H9 (cell line): ENCODE data around the gene PROX1. TPM values are rescaled to one million over a fixed set of nuclear protein-coding genes. Genes with fewer than 3 reads are reported as not detected.

ENCODE experiments used
- DNase-seq: peaks from one replicate; pipeline ENCODE4 v3.0.0-alpha.2; 2017
- H2AFZ ChIP-seq: one replicate; pipeline ENCODE4 v1.6.1; 2013; ENCODE audit warnings: mild to moderate bottlenecking, low read length, control low read depth, moderate library complexity
- H2AK5ac ChIP-seq: 2 replicates; pipeline ENCODE4 v1.6.1; 2013; ENCODE audit warnings: low read length, control low read depth, mixed read lengths; ENCODE audit not compliant: insufficient read length
- H2BK120ac ChIP-seq: one replicate; pipeline ENCODE4 v1.6.1; 2013; ENCODE audit warnings: low read depth, mild to moderate bottlenecking, low read length, control low read depth, inconsistent platforms; ENCODE audit not compliant: poor library complexity, severe bottlenecking
- H2BK12ac ChIP-seq: 2 replicates; pipeline ENCODE4 v1.6.1; 2013; ENCODE audit warnings: low read length, control low read depth, mixed read lengths, low read depth; ENCODE audit not compliant: insufficient read length
- H2BK15ac ChIP-seq: 2 replicates; pipeline ENCODE4 v1.6.1; 2013; ENCODE audit warnings: low read depth, low read length, control low read depth
- H2BK20ac ChIP-seq: one replicate; pipeline ENCODE4 v1.6.1; 2013; ENCODE audit warnings: low read depth, mild to moderate bottlenecking, low read length, control low read depth, inconsistent platforms; ENCODE audit not compliant: poor library complexity, severe bottlenecking
- H2BK5ac ChIP-seq: 2 replicates; pipeline ENCODE4 v1.6.1; 2013; ENCODE audit warnings: low read length, control low read depth, mixed read lengths; ENCODE audit not compliant: insufficient read length
- H3K14ac ChIP-seq: 2 replicates; pipeline ENCODE4 v1.6.1; 2013; ENCODE audit warnings: low read length, control low read depth; ENCODE audit not compliant: insufficient read depth
- H3K18ac ChIP-seq: 2 replicates; pipeline ENCODE4 v1.6.1; 2013; ENCODE audit warnings: low read depth, mild to moderate bottlenecking, mixed read lengths, low read length, control low read depth; ENCODE audit not compliant: insufficient read length
- H3K23ac ChIP-seq: 2 replicates; pipeline ENCODE4 v1.6.1; 2013; ENCODE audit warnings: low read length, control low read depth, mixed read lengths, low read depth; ENCODE audit not compliant: insufficient read length
- H3K23me2 ChIP-seq: 2 replicates; pipeline ENCODE4 v1.6.1; 2013; ENCODE audit warnings: low read depth, mild to moderate bottlenecking, mixed read lengths, low read length, control low read depth; ENCODE audit not compliant: insufficient read length, poor library complexity, severe bottlenecking
- H3K27ac ChIP-seq: 2 replicates; pipeline ENCODE4 v1.5.1; 2013; ENCODE audit warnings: low read length, control low read depth, mixed read lengths, low read depth; ENCODE audit not compliant: insufficient read length
- H3K27me3 ChIP-seq: 2 replicates; pipeline ENCODE4 v1.6.1; 2013; ENCODE audit warnings: low read length, control low read depth, inconsistent platforms; ENCODE audit not compliant: insufficient read depth
- H3K4ac ChIP-seq: 2 replicates; pipeline ENCODE4 v1.6.1; 2013; ENCODE audit warnings: low read depth, mild to moderate bottlenecking, control low read depth, inconsistent platforms, low read length, moderate library complexity
- H3K4me1 ChIP-seq: 2 replicates; pipeline ENCODE4 v1.6.1; 2013; ENCODE audit warnings: low read length, control low read depth, inconsistent platforms; ENCODE audit not compliant: insufficient read depth
- H3K4me2 ChIP-seq: 2 replicates; pipeline ENCODE4 v1.6.1; 2013; ENCODE audit warnings: low read length, control low read depth, mixed read lengths; ENCODE audit not compliant: insufficient read length, insufficient read depth
- H3K56ac ChIP-seq: 2 replicates; pipeline ENCODE4 v1.6.1; 2013; ENCODE audit warnings: low read depth, mild to moderate bottlenecking, mixed read lengths, low read length, control low read depth; ENCODE audit not compliant: insufficient read length
- H3K79me1 ChIP-seq: 2 replicates; pipeline ENCODE4 v1.6.1; 2013; ENCODE audit warnings: low read depth, mild to moderate bottlenecking, moderate library complexity, low read length, control low read depth, inconsistent platforms; ENCODE audit not compliant: insufficient read depth, poor library complexity, severe bottlenecking
- H3K79me2 ChIP-seq: 2 replicates; pipeline ENCODE4 v1.6.1; 2013; ENCODE audit warnings: low read length, control low read depth, inconsistent platforms; ENCODE audit not compliant: insufficient read depth
- H3K9ac ChIP-seq: 2 replicates; pipeline ENCODE4 v1.6.1; 2013; ENCODE audit warnings: low read length, control low read depth, mixed read lengths; ENCODE audit not compliant: insufficient read length; ENCODE audit errors: extremely low read depth
- H3K9me3 ChIP-seq: one replicate; pipeline ENCODE4 v1.6.1; 2013; ENCODE audit warnings: low read depth, low read length, inconsistent platforms; ENCODE audit not compliant: control insufficient read depth
- H3T11ph ChIP-seq: one replicate; pipeline ENCODE4 v1.6.1; 2013; ENCODE audit warnings: mild to moderate bottlenecking, low read length, control low read depth, inconsistent platforms
- H4K20me1 ChIP-seq: one replicate; pipeline ENCODE4 v1.6.1; 2013; ENCODE audit not compliant: control insufficient read depth, insufficient read length, insufficient read depth
- H4K5ac ChIP-seq: 2 replicates; pipeline ENCODE4 v1.6.1; 2013; ENCODE audit warnings: low read depth, mild to moderate bottlenecking, mixed read lengths, low read length, control low read depth; ENCODE audit not compliant: insufficient read length
- H4K8ac ChIP-seq: replicated peaks from 2 replicates; pipeline ENCODE4 v1.6.1; 2013; ENCODE audit warnings: low read length, control low read depth, mixed read lengths, low read depth; ENCODE audit not compliant: insufficient read length
- H4K91ac ChIP-seq: 2 replicates; pipeline ENCODE4 v1.6.1; 2013; ENCODE audit warnings: low read depth, mild to moderate bottlenecking, moderate library complexity, mixed read lengths, low read length, control low read depth; ENCODE audit not compliant: insufficient read length
- H3K27ac Mint-ChIP-seq, 3 experiments: 2 replicates in 2 of 3; 3 replicates in 1 of 3; pipeline ENCODE4 v1.8.0; 2020 to 2021; ENCODE audit warnings: mixed read lengths in 3 of 3, mild to moderate bottlenecking in 1 of 3, moderate library complexity in 1 of 3
- H3K27me3 Mint-ChIP-seq: 2 replicates; pipeline ENCODE4 v1.8.0; 2021; ENCODE audit warnings: low read depth, mild to moderate bottlenecking, moderate library complexity, mixed read lengths
- H3K36me3 Mint-ChIP-seq, 3 experiments: 2 replicates in 2 of 3; 3 replicates in 1 of 3; pipeline ENCODE4 v1.8.0; 2020 to 2021; ENCODE audit warnings: low read depth in 3 of 3, mixed read lengths in 3 of 3; ENCODE audit not compliant: insufficient read depth in 1 of 3
- H3K4me1 Mint-ChIP-seq, 2 experiments: 2 replicates each; pipeline ENCODE4 v1.8.0; 2020; ENCODE audit warnings: mixed read lengths in 2 of 2
- H3K4me3 Mint-ChIP-seq, 2 experiments: 2 replicates in 1 of 2; 3 replicates in 1 of 2; pipeline ENCODE4 v1.8.0; 2020 to 2021; ENCODE audit warnings: mild to moderate bottlenecking in 2 of 2, mixed read lengths in 2 of 2, moderate library complexity in 1 of 2
- H3K9me3 Mint-ChIP-seq, 2 experiments: 2 replicates in 1 of 2; 3 replicates in 1 of 2; pipeline ENCODE4 v1.8.0; 2020; ENCODE audit warnings: mild to moderate bottlenecking in 2 of 2, mixed read lengths in 2 of 2, moderate library complexity in 1 of 2
- WGBS: extraction: QIAGEN DNeasy Blood & Tissue Kit; methylation state at CpG from one replicate; pipeline ENCODE4 v1.1.7; 2013; ENCODE audit warnings: missing lambda C conversion rate, low lambda C conversion rate, mixed read lengths; ENCODE audit not compliant: insufficient read length; ENCODE audit errors: extremely low coverage; 5-methylcytosine and 5-hydroxymethylcytosine counted together
- total RNA-seq: library from RNA; stranded (reverse); gene quantifications from 2 replicates; pipeline ENCODE4 v1.2.1, GENCODE V29; 2021
- TF ChIP-seq, protein P1 (sequence below): fragments of 200-600 bp; sonication (generic); conservative IDR thresholded peaks from 3 replicates; pipeline ENCODE4 v1.8.0; 2021; ENCODE audit warnings: antibody characterized with exemption, mild to moderate bottlenecking

Gene PROX1
- total RNA-seq, 1 experiment from 2014 or later: 0.72 TPM

DNA sequence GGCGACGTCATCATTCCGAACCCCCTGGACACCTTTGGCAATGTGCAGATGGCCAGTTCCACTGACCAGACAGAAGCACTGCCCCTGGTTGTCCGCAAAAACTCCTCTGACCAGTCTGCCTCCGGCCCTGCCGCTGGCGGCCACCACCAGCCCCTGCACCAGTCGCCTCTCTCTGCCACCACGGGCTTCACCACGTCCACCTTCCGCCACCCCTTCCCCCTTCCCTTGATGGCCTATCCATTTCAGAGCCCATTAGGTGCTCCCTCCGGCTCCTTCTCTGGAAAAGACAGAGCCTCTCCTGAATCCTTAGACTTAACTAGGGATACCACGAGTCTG lies 10.0 kb downstream of the PROX1 start:
- no peak overlapping the region for H3K4me3 Mint-ChIP-seq
- no peak overlapping the region for H2AFZ ChIP-seq
- no peaks in the 10 kb centered on the region for H4K20me1 ChIP-seq
- no peak overlapping the region for H2BK20ac ChIP-seq
- H2BK5ac ChIP-seq: no peak overlapping the region
- H2BK12ac ChIP-seq: no peak overlapping the region
- H3K27ac ChIP-seq: no peak overlapping the region
- H3K27me3 Mint-ChIP-seq: peaks cover 17% of the 10 kb centered on the region
- H3K23me2 ChIP-seq: no peaks in the 10 kb centered on the region
- H3K4me1 Mint-ChIP-seq: peaks cover 9 to 16% of the 10 kb centered on the region in 2 experiments
- no peaks in the 10 kb centered on the region for H3K9me3 Mint-ChIP-seq
- no peak overlapping the region for H3K14ac ChIP-seq
- no peak overlapping the region for H3K4me2 ChIP-seq
- no peaks in the 10 kb centered on the region for H3K27me3 ChIP-seq
- H3K23ac ChIP-seq: no peak overlapping the region
- DNase-seq: no peak
- H4K8ac ChIP-seq: no peak overlapping the region
- H3T11ph ChIP-seq: no peak overlapping the region
- H2BK15ac ChIP-seq: no peak overlapping the region
- H3K56ac ChIP-seq: no peak overlapping the region
- no peak overlapping the region; a peak in 1 of 7 replicates for H3K27ac Mint-ChIP-seq
- H2BK120ac ChIP-seq: no peak overlapping the region
- H3K4ac ChIP-seq: no peak overlapping the region
- no peaks in the 10 kb centered on the region for H3K9me3 ChIP-seq
- no peaks in the 10 kb centered on the region; a peak in 2 of 7 replicates for H3K36me3 Mint-ChIP-seq
- WGBS: no CpG with 5 or more reads among the region's 13 CpGs
- H3K9ac ChIP-seq: no peak overlapping the region
- H4K5ac ChIP-seq: no peak overlapping the region
- no peak overlapping the region for H2AK5ac ChIP-seq
- no peaks in the 10 kb centered on the region for H3K79me1 ChIP-seq
- H4K91ac ChIP-seq: no peak overlapping the region
- H3K18ac ChIP-seq: no peak overlapping the region
- no peaks in the 10 kb centered on the region for H3K4me1 ChIP-seq
- H3K79me2 ChIP-seq: no peaks in the 10 kb centered on the region
- TF ChIP-seq, protein P1, sequence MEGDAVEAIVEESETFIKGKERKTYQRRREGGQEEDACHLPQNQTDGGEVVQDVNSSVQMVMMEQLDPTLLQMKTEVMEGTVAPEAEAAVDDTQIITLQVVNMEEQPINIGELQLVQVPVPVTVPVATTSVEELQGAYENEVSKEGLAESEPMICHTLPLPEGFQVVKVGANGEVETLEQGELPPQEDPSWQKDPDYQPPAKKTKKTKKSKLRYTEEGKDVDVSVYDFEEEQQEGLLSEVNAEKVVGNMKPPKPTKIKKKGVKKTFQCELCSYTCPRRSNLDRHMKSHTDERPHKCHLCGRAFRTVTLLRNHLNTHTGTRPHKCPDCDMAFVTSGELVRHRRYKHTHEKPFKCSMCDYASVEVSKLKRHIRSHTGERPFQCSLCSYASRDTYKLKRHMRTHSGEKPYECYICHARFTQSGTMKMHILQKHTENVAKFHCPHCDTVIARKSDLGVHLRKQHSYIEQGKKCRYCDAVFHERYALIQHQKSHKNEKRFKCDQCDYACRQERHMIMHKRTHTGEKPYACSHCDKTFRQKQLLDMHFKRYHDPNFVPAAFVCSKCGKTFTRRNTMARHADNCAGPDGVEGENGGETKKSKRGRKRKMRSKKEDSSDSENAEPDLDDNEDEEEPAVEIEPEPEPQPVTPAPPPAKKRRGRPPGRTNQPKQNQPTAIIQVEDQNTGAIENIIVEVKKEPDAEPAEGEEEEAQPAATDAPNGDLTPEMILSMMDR: no peak
